ENCODE results near the gene TAF5L. TPM values are rescaled to one million over a fixed set of nuclear protein-coding genes. Genes with fewer than 3 reads are reported as not detected.

TAF5L gene
- total and polyA plus RNA-seq, 8 donors: 15.9 to 21.6 (median 18.7) TPM

DNA sequence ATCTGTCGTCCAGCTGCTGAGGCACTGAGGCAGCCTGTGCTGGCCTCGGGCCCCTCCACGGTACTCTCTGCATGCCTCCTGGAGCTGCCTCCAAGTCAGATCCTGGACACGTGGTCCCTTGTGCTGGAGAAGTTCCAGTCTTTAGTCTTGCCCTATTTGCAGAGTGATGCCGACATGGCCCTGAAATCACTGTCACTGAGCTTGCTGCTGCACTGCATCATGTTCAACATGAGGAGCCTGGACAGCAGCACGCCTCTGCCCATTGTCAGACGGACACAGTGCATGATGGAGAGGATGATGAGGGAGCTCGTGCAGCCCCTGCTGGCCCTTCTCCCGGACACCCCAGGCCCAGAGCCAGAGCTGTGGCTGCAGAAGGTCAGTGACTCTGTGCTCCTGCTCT is 10.1 kb upstream of the TAF5L start:
- TF ChIP-seq, protein P1, sequence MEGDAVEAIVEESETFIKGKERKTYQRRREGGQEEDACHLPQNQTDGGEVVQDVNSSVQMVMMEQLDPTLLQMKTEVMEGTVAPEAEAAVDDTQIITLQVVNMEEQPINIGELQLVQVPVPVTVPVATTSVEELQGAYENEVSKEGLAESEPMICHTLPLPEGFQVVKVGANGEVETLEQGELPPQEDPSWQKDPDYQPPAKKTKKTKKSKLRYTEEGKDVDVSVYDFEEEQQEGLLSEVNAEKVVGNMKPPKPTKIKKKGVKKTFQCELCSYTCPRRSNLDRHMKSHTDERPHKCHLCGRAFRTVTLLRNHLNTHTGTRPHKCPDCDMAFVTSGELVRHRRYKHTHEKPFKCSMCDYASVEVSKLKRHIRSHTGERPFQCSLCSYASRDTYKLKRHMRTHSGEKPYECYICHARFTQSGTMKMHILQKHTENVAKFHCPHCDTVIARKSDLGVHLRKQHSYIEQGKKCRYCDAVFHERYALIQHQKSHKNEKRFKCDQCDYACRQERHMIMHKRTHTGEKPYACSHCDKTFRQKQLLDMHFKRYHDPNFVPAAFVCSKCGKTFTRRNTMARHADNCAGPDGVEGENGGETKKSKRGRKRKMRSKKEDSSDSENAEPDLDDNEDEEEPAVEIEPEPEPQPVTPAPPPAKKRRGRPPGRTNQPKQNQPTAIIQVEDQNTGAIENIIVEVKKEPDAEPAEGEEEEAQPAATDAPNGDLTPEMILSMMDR (IDR thresholded peaks at IDR 0.05): no peak
- peaks cover 0 to 61% of the 10 kb centered on the region in 2 donors for H3K36me3 ChIP-seq
- no peaks in the 10 kb centered on the region for H3K9me3 ChIP-seq
- intact Hi-C loops (cut with DNase I): no loop called here
- H3K27me3 ChIP-seq: no peaks in the 10 kb centered on the region
- DNase-seq (no peak), ATAC-seq (no peak)
- H3K4me3 ChIP-seq: no peak overlapping the region
- H3K27ac ChIP-seq: no peak overlapping the region
- H3K4me1 ChIP-seq: no peaks in the 10 kb centered on the region

DNA sequence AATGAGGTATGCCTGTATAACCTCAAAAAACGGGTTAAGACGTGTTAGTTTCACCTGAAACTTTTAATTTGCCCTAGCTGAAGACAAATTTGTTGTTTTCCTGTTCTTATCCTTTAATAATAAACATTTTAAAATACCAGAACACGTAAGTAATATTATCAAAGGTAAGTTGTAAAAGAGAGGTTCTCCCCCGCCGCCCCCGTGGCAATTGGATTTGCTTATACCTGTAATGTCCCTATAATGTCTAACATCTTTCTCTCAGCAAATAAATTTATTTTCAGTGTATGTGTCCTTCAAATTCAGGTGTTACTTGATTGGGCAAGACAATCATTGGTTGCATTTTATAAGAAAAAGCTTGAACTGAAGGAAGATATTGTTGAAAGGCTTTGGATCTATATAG is 6.0 kb upstream of the TAF5L start:
- no peaks in the 10 kb centered on the region for H3K27me3 ChIP-seq
- H3K27ac ChIP-seq: no peak overlapping the region
- no peaks in the 10 kb centered on the region for H3K9me3 ChIP-seq
- peaks cover 6 to 12% of the 10 kb centered on the region in 2 donors for H3K4me1 ChIP-seq
- no peak for DNase-seq
- no peak overlapping the region for H3K4me3 ChIP-seq
- no peak for ATAC-seq
- TF ChIP-seq, protein P1 (IDR thresholded peaks at IDR 0.05): no peak
- intact Hi-C loops (cut with DNase I): no loop called here
- H3K36me3 ChIP-seq: peaks cover 0 to 44% of the 10 kb centered on the region in 2 donors

DNA sequence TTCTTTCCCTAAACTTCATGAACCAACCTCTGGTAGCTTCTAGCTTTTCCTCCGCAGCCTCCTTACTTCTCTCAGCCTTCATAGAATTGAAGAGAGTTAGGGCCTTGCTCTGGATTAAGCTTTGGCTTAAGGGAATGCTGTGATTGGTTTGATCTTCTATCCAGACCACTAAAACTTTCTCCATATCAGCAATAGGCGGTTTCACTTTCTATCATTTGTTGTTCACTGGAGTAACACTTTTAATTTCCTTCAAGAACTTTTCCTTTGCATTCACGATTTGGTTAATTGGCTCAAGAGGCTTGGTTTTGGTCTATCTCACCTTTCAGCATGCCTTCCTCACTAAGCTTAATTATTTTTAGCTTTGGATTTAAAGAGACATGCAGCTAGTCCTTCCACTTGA is 5.2 kb upstream of the TAF5L start:
- H3K36me3 ChIP-seq: peaks cover 0 to 35% of the 10 kb centered on the region in 2 donors
- ATAC-seq: no peak
- H3K4me1 ChIP-seq: peaks cover 8 to 17% of the 10 kb centered on the region in 2 donors
- no peak overlapping the region for H3K27ac ChIP-seq
- TF ChIP-seq, protein P1 (IDR thresholded peaks at IDR 0.05): no peak
- no peak overlapping the region for H3K4me3 ChIP-seq
- no peaks in the 10 kb centered on the region for H3K9me3 ChIP-seq
- intact Hi-C loops (cut with DNase I): no loop called here
- no peak for DNase-seq
- no peaks in the 10 kb centered on the region for H3K27me3 ChIP-seq

DNA sequence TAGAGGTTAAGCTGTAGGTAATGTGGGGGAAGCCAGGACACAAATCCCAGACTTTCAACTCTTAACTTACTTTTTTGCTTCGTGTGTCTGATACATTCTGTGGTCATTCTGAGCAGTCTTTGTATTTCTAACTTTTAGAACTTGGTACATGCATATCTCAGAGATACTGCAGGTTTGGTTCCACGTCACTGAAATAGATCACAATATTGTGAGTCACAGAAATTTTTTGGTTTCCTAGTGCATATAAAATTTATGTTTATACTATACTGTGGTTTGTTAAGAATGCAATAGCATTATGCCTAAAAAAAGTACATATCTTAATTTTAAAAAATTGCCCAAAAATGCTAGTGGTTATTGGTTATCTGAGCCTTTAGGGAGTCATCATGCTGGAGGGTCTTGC is 3.3 kb upstream of the TAF5L start:
- DNase-seq (no peak), ATAC-seq (no peak)
- intact Hi-C loops (cut with DNase I): no loop called here
- no peak overlapping the region for H3K4me3 ChIP-seq
- H3K27me3 ChIP-seq: no peaks in the 10 kb centered on the region
- peaks cover 10 to 27% of the 10 kb centered on the region in 2 donors for H3K4me1 ChIP-seq
- no peaks in the 10 kb centered on the region for H3K9me3 ChIP-seq
- TF ChIP-seq, protein P1 (IDR thresholded peaks at IDR 0.05): no peak
- no peak overlapping the region for H3K27ac ChIP-seq
- H3K36me3 ChIP-seq: peaks cover 0 to 16% of the 10 kb centered on the region in 2 donors

DNA sequence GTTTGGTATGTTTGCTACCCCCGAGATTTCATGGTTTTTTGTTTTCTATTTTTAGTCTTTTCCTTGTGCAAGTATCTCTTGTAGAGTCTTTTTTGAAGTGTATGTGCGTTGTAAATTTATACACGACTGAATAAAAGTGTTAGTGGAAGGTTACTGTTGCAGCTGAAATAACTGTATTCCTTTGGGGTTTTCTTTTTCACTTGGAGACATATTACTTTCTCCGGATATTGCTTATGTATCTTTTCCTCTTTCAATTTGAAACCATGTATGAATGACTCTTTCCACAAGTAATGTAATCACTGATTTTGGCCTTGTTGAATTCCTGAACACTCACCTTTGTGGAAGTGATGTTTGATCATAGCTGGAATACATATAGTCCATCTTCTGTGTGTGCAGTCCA is 1.1 kb upstream of the TAF5L start:
- ATAC-seq (no peak), DNase-seq (no peak)
- Histone ChIP-seq H3K36me3 (peaks cover 0 to 10% of the 10 kb centered on the region in 2 donors), H3K9me3 (no peaks in the 10 kb centered on the region), H3K27me3 (no peaks in the 10 kb centered on the region), H3K4me1 (peaks cover 10 to 46% of the 10 kb centered on the region in 2 donors), H3K4me3 (peak overlapping the region; percentile 96 to 99), H3K27ac (no peak overlapping the region)
- intact Hi-C loops (cut with DNase I): no loop called here
- TF ChIP-seq, protein P1 (IDR thresholded peaks at IDR 0.05): no peak
